DMS53 treated with DMSO at 0.1 percent for 48 hours (cell line): ENCODE data around the gene FAM185A.
"Not testable (repeated sequence)": the region's sequence is repeated elsewhere in the genome, so short reads cannot be mapped to it uniquely, and the experiment has no call there.

Source experiments
- DNase-seq: peaks from one replicate; lab custom pipeline; 2025; ENCODE audit not compliant: unreplicated experiment; lab: John Stamatoyannopoulos, UW

The FAM185A gene

DNA sequence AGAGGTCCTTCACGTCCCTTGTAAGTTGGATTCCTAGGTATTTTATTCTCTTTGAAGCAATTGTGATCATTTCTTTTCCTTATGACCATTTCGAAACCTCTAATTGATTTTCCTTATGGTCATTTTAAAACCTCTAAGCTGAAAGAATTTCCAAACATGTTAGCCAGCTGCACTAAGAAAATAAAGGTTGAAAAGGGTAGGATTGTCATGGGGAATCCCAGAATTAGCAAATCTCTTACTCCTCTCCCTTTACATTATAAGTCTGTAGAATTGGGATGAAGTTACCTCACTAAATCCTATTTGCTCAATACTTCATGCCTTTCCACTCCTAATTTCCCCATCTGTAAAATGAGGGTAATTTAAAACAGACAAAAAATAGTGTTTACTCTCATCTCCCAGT, 79.5 kb downstream of the FAM185A start:
- no peak for DNase-seq

DNA sequence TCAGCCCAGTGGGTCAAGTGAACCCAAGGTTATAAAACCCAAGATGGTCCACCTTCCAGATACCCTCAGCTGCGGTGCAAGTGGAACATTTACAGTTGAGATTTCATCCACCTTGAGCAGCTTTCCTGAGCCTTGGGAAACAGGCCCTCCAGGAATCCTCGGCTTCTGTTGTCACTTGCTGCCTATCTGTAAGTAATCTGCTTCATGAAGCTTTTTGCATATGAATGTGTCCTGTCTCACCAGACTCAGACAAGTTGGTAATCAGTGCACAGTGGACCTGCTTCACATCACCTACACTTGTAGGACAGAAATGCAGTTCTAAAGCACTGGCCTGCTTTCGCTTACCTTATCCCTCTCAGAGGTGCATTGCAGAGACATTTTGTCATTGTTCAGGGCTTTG, 80.3 kb downstream of the FAM185A start:
- no peak for DNase-seq

DNA sequence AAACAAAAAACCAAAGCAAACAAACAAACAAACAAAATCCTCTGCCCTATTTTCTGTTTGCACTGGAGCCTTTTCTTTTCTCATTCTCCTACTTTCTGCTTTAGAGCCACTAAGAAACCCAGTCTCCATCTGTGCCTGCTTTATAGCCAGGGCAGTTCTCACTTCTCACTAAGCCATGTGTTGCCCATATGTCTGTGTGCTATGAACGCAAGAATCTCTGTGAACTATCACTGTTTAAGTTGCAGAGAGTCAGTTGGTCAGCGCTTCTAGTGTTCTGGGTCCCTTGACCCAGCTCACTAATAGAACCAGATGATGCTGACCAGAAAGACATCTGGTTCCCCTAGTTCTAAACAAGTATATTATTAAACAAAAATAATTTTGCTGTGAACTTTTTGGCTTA, 81.4 kb downstream of the FAM185A start:
- no peak for DNase-seq

DNA sequence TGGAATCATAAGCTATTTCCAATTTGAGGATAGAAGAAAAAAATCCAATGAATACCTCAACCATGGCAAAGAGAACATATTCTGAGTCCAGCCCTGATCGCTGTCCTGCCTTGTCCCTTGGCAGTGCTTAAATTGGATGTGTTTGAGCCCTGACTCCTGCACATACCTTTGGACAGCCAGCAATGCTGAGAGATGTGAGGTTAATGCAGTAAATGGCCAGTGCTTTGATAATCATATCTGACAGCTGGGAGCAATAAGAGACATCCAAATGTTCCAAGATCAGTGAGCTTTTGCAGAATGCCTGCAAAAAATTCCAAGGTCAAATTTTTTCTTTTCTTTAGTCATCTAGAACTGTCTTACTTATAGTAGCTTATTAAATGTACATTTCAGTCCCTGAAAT, 83.9 kb downstream of the FAM185A start:
- no peak for DNase-seq

DNA sequence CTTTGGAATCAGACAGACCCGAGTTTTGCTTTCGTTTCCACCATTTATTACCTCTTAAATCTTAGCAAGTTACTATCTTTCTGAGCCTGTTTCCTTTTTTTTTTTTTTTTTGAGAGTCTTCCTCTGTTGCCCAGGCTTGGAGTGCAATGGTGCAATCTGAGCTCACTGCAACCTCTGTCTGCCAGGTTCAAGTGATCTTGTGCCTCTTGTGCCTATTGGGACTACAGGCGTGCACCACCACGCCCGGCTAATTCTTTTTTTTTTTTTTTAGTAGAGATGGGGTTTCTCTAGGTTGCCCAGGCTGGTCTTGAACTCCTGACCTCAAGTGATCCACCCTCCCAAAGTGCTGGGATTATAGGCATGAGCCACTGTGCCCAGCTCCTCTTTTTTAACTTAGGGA, 84.5 kb downstream of the FAM185A start:
- DNase-seq, result no peak

DNA sequence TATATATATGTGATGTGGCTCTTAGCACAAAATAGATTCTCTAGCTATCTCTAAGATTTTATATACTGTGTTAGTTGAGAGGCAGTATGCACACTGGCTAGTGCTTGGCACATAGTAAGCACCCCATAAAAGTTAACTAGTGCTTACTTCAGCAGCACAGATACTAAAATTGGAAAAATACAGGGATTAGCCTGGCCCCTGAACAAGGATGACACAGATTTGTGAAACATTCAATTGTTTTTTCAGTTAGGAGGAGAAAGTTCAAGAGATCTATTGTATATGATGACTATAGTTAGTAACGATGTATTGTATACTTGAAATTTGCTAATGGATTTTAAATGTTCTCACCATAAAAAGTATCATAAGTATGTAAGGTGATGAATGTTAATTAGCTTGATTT, 85.7 kb downstream of the FAM185A start:
- DNase-seq, result no peak

DNA sequence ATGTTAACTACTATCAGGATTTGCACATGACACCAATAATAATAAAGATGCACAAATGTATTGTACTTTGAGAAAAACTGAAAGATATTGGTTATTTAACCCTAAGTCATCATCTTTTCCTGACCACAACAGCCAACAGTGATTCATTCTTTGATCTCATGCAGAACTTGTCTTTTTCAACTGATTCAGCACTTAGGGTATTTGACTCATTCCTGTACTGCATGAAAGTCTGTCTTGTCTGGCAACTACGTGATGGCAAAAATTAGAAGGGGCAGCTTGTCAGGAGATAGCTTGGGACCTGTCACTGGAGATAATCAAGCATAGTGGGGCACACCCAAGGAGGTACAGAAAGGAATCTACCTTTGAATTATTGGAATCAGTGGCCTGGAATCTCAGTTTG, 86.2 kb downstream of the FAM185A start:
- DNase-seq, result no peak

DNA sequence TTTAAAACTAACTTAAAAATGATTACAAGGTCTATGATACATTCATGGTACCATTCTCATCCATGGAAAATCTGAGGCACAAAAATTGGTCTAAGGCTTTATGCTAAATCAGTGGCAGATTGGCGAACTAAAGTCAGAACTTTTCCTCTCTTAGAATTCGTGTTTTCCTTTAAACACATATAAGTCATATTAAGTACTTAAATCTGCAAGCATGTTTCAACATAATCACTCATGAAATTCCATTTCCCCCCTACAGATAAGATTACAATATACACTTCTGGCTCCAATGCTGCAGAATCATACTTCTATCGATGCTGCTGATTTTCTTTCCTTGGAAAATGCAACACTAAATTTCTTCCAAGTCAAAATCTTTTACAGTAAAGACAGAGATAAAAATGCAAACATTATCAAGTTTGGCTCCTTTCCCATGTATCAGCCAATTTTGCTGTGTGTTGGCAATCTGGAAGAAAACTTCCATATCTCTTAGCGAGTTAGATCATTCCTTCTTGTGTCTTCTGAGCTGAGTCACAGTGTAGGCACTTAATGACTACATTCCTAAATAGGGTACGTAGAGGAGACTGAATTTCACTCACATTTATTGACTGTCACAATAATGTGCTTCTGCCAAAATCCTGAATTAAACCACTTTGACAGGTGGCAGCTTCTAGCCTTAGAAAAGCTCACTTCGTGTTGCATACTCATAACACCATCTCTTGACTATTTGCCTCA, 87.6 kb downstream of the FAM185A start:
- no peak for DNase-seq

DNA sequence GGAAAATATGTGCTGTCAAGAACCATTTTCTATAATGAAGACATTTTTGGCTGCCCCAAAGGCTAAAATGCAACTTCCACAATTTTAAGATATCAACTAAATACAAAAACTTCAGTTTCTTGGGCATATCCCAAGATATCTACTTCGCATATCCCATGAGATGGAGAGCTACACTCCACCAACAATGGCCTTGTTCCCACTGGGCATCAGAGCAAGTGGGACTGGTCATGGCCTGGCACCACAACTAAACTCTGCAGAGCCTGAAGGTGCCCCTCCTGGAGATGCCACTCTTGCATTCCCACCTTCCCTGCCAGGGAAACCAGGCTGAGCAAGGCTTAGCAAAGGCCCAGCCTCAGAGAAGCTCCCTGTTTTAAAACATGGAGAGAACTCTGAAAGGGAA, 88.2 kb downstream of the FAM185A start:
- DNase-seq, result no peak

DNA sequence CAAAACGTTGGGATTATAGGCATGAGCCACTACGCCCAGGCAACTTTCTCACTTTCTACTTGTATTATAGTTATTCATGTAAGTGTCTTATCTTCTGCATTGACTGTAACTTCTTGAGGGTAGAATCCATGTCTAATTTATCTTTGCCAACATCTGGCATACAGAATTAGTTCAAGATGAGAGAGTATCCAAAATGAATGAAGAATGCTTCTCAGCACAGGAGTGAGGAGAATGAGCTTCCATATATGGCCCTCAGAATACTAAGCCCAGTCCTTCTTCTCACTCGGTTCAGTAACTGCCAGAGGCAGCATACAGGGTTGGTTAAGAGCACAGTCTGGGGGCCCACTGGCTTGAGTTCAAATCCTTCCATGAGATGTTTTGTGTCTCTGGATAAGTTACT, 89.0 kb downstream of the FAM185A start:
- no peak for DNase-seq

DNA sequence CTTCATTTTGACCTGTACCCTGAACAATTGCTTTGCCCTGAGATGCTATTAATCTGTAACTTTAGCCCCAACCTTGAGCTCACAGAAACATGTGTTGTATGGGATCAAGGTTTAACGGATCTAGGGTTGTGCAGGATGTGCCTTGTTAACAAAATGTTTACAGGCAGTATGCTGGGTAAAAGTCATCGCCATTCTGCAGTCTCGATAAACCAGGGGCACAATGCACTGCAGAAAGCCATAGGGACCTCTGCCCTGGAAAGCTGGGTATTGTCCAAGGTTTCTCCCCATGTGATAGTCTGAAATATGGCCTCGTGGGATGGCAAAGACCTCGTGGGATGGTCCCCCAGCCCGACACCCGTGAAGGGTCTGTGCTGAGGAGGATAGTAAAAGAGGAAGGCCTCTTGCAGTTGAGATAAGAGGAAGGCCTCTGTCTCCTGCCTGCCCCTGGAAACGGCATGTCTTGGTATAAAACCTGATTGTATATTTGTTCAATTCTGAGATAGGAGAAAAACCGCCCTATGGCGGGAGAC, 89.8 kb downstream of the FAM185A start:
- DNase-seq, result not testable (repeated sequence)

DNA sequence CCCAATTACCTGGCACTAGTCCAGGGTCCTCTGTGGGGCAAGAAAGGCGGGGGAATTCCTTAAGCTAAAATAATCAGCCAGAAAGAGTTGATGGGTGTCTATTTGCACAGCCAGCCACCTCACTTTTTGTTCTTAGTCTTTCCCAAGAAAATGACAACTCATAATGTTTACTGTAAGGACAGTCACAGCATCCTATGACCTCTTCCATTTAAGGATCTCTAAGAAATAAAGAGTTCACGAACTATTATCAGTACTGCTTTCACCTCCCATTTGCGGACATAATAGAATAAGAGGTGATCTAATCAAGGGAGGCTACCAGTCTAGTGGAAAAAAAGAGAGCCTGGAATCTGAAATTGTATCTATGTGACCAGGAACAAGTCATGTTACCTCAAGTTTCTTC, 91.6 kb downstream of the FAM185A start:
- no peak for DNase-seq

DNA sequence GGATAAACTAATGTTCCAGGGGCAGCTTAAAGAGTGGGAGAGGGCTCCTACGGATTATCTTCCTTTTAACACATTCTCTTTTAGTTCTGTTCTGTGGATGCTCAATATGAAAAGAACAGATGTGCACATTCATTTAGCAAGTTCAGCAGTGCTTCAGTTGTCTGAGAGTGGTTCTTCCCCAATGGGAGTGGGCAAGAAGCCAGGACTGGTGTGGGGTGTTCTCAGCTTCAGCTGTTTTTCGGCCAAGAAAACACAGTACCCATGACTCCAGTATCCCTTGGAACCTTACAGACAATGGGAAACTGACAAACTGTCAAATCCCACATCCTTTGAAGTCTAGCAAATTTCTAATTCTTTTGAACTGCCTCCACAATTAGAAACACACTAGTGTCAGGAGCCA, 92.5 kb downstream of the FAM185A start:
- no peak for DNase-seq

DNA sequence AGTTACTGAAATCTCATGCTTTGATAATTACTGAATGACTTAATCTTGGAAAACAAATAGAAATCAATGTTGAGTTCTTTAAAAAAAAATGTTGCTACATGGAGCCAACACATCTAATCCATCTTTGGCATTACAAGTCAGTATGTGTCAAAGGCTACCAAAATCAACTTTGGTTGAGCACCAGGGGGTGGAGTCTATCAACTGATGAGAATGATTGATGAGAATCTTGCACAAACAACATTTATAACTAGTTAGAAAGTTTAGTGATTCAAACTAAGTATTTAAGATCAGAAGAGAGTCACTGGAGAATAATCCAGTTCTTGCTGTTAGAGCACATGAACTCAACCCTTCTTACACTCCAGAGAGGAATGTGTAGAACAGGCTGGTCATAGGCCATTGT, 93.5 kb downstream of the FAM185A start:
- no peak for DNase-seq

DNA sequence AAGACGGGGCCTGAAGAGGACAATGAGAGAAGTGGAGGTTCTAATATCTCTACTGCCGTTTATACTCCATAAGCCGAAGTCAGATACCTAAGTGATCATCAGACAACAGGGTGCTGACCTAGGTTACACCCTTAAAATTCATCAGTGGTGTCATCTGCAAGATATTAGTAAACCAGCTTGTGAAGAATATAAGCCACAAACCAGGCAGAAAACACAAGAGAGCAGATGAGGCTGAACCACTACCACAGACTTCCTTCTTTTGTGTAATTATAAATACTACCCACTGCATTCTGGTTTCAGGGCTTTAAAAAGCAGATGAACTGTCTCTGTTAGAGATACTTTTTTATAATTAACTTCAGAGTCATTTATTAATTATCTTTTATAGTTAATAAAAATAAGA, 95.1 kb downstream of the FAM185A start:
- DNase-seq, result no peak

DNA sequence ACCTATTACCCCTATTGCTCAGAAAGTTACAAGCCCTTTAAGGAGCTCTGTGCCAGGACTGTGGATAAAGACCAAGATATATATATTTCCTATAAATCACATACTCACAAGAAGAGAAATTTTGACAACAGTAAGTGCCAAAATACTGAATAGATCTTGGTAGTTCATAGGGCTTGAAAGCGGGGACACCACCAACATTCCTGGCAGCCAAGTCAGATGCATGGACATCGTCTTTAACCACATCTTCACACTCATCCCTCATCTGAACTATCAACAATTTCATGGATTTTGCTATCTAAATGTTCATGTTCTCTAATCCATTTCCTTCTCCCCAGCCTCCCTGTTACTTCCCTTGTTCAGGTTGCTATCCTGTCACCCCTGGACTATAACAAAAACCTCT, 96.5 kb downstream of the FAM185A start:
- no peak for DNase-seq

DNA sequence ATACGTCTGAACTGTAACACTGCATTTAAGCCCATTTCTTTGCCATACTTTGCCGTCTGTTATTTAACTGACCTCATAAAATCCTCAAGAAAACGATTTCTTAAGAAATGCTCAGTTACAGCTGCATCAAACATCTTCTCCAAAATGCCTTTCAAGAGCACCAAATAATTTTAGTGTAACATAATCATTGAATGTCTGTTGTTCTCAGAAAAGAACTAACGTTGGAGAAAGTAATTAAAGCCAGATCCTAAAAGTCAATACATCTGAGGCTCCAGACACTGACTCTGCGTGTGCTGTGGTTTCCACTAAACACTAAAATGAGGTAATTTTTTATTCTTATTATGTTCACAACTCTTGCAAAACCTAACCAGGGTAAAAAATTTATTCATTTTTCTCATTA, 100.3 kb downstream of the FAM185A start:
- no peak for DNase-seq

DNA sequence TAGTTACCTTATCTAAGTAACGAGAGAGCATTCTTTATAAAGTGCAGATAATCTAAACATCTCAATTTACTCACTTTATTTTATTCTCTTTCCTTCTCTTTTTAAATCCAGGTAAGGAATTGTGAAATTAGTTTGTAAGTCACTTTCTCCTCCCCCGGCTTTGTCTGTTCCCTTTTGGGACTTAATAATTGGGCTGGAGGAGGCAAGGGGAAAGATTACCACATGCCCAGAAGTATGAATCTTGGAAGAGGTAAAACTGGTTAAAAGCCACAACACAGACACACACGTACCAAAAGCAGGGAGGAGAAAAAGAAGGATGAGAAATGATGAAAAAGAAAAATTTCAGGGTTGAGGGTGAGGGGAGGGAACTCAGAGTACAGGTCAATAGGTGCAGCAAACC, 100.7 kb downstream of the FAM185A start:
- DNase-seq, result no peak

DNA sequence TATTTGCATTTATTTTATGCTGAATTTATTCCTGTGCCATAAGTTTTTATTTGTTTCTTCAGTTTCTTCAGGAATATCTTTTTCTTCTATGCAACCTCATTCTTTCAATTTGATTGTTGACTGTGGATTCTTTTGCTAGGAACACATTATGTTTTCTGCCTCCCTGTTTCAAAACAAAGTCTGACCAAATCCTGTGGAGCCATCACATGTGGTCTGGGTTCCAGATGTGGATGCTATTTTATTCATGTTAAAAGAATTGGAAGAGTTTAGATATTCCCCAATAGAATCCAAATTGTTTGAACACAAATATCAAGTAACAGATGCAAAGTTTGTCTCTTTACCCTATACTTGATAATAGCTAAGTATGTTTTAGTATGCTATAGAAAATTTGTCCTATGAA, 107.2 kb downstream of the FAM185A start:
- DNase-seq, result no peak
